Endothelial cell of umbilical vein (primary cell): Measurements from ENCODE around the gene UGT1A7. TPM values are rescaled to one million over a fixed set of nuclear protein-coding genes. Genes with fewer than 3 reads are reported as not detected.

Experiments used
- BruUV-seq: library from RNA; stranded (reverse); fragments of 400-500 nt; replicated peaks from 2 replicates; lab custom pipeline; 2021; lab: Mats Ljungman, UMichigan
- CTCF ChIA-PET: fragments of 300-600, 350-600 bp; sonication (Branson Sonifier 250); formaldehyde crosslinking; loops from one replicate; lab custom pipeline; 2021; ENCODE audit warnings: antibody characterized with exemption, inconsistent platforms; lab: Charles Lee
- POLR2A ChIA-PET: fragments of 300-600, 350-600 bp; sonication (Branson Sonifier 250); formaldehyde crosslinking; loops from one replicate; lab custom pipeline; 2021; ENCODE audit warnings: antibody characterized with exemption, inconsistent platforms; lab: Charles Lee
- DNase-seq: peaks from one replicate; pipeline ENCODE4 v3.0.0-alpha.2; 2011; ENCODE audit warnings: low read depth, low spot score
- FAIRE-seq: peaks from 2 replicates; lab custom pipeline; 2011; peaks lifted over from hg19 to GRCh38; lab: Jason Lieb, UNC
- H2AFZ ChIP-seq: 2 replicates; pipeline ENCODE4 v1.6.0; 2012; ENCODE audit warnings: low read depth, low read length, control low read depth, inconsistent platforms
- H3K27ac ChIP-seq: 2 replicates; pipeline ENCODE4 v1.5.1; 2011; ENCODE audit warnings: low read depth, mild to moderate bottlenecking, control low read depth, low read length, moderate library complexity; ENCODE audit not compliant: insufficient read depth
- H3K27me3 ChIP-seq, 2 experiments: 2 replicates each; pipeline versions ENCODE4 v1.6.0 to v1.6.1; 2011; ENCODE audit warnings: low read length in 2 of 2, mixed read lengths in 1 of 2; ENCODE audit not compliant: control insufficient read depth in 2 of 2, insufficient read depth in 2 of 2
- H3K36me3 ChIP-seq, 2 experiments: 2 replicates in 1 of 2; 3 replicates in 1 of 2; pipeline ENCODE4 v1.5.1; 2011; ENCODE audit warnings: low read length in 2 of 2, mild to moderate bottlenecking in 1 of 2, moderate library complexity in 1 of 2; ENCODE audit not compliant: control insufficient read depth in 2 of 2, insufficient read depth in 2 of 2; ENCODE audit errors: extremely low read depth in 1 of 2
- H3K4me1 ChIP-seq: 3 replicates; pipeline ENCODE4 v1.5.1; 2011; ENCODE audit warnings: mild to moderate bottlenecking, low read length; ENCODE audit not compliant: control insufficient read depth, insufficient read depth; ENCODE audit errors: extremely low read depth
- H3K4me2 ChIP-seq: 2 replicates; pipeline ENCODE4 v1.6.1; 2011; ENCODE audit warnings: low read length, control low read depth, mixed read lengths; ENCODE audit not compliant: insufficient read depth
- H3K4me3 ChIP-seq, 3 experiments: fragments of 200-600 bp in 1 of 3; sonication (generic), shearing (Covaris generic) in 1 of 3; replicated peaks in 1 of 3; 2 replicates each; pipeline ENCODE4 v1.5.1; 2011 to 2016; ENCODE audit warnings: control low read depth in 3 of 3, low read length in 3 of 3, mild to moderate bottlenecking in 2 of 3, inconsistent platforms in 1 of 3, low read depth in 1 of 3, moderate library complexity in 1 of 3; ENCODE audit not compliant: insufficient read depth in 1 of 3
- H3K79me2 ChIP-seq: 2 replicates; pipeline ENCODE4 v1.6.0; 2012; ENCODE audit warnings: low read length, inconsistent platforms; ENCODE audit not compliant: control insufficient read depth, insufficient read depth
- H3K9ac ChIP-seq: replicated peaks from 2 replicates; pipeline ENCODE3; 2011; ENCODE audit warnings: low read length, control low read depth; ENCODE audit not compliant: insufficient read depth; ENCODE audit errors: extremely low read depth
- H3K9me1 ChIP-seq: replicated peaks from 3 replicates; pipeline ENCODE4 v1.6.0; 2011; ENCODE audit warnings: mild to moderate bottlenecking, low read length; ENCODE audit not compliant: control insufficient read depth, insufficient read depth; ENCODE audit errors: extremely low read depth
- H3K9me3 ChIP-seq: replicated peaks from 2 replicates; pipeline ENCODE4 v1.5.1; 2012; ENCODE audit warnings: low read length, inconsistent platforms; ENCODE audit not compliant: control insufficient read depth, insufficient read depth
- H4K20me1 ChIP-seq: replicated peaks from 2 replicates; pipeline ENCODE3; 2011; ENCODE audit warnings: mild to moderate bottlenecking, low read length; ENCODE audit not compliant: control insufficient read depth, insufficient read depth; ENCODE audit errors: extremely low read depth
- CTCF ChIP-seq, 2 donors: IDR thresholded peaks; 1 replicate in 1 of 2; 2 replicates in 1 of 2; pipeline ENCODE4 v1.5.1; 2011; ENCODE audit warnings: low read length in 2 of 2, mild to moderate bottlenecking in 2 of 2, moderate library complexity in 2 of 2, control low read depth in 1 of 2, inconsistent platforms in 1 of 2, low read depth in 1 of 2; ENCODE audit not compliant: insufficient read depth in 1 of 2; ENCODE audit errors: extremely low read depth in 1 of 2
- EZH2 ChIP-seq: IDR thresholded peaks from 2 replicates; pipeline ENCODE4 v1.6.1; 2012; ENCODE audit warnings: borderline replicate concordance, low read depth, mild to moderate bottlenecking, moderate library complexity, low read length, inconsistent platforms; ENCODE audit not compliant: severe bottlenecking
- FOS ChIP-seq: IDR thresholded peaks from 2 replicates; pipeline ENCODE4 v1.6.1; 2011; ENCODE audit warnings: mild to moderate bottlenecking, low read length, moderate library complexity, borderline replicate concordance; ENCODE audit not compliant: insufficient read depth
- GATA2 ChIP-seq: IDR thresholded peaks from 2 replicates; pipeline ENCODE4 v1.7.0; 2011; ENCODE audit warnings: low read depth, mild to moderate bottlenecking, moderate library complexity, mixed read lengths, low read length; ENCODE audit not compliant: insufficient read length, insufficient read depth
- JUN ChIP-seq: IDR thresholded peaks from 2 replicates; pipeline ENCODE4 v1.6.1; 2011; ENCODE audit warnings: borderline replicate concordance, low read depth; ENCODE audit not compliant: insufficient read length, insufficient read depth
- MYC ChIP-seq: IDR thresholded peaks from one replicate; pipeline ENCODE4 v1.6.1; 2011; ENCODE audit warnings: mild to moderate bottlenecking, low read depth, low read length
- POLR2A ChIP-seq: IDR thresholded peaks from 2 replicates; pipeline ENCODE4 v1.6.1; 2012; ENCODE audit warnings: low read depth, mild to moderate bottlenecking, control low read depth, low read length
- POLR2AphosphoS5 ChIP-seq: IDR thresholded peaks from 2 replicates; pipeline ENCODE4 v1.6.1; 2012; ENCODE audit warnings: low read depth, mild to moderate bottlenecking, control low read depth, low read length, moderate library complexity; ENCODE audit not compliant: insufficient read depth
- dilution Hi-C: fragments of 300-500 bp; cut with MboI; formaldehyde crosslinking; loops from one replicate; pipeline ENCODE4 v1.15.0; 2019; ENCODE audit warnings: low sequenced_read_pairs; ENCODE audit not compliant: extremely low pct_ligation_motif_present
- intact Hi-C: fragments of 100-400 bp; cut with micrococcal nuclease; formaldehyde crosslinking; loops from one replicate; pipeline ENCODE4 v1.10.0; 2022
- polyA plus RNA-seq, 4 experiments: library from polyadenylated mRNA; depleted of rRNA in 3 of 4; stranded (reverse) in 3 of 4; unstranded in 1 of 4; fragments of >200 nt; gene quantifications; 2 replicates each; pipeline versions ENCODE4 v1.2.1 to v1.2.3, GENCODE V29; 2011 to 2012; ENCODE audit warnings: missing spikeins in 1 of 4
- total RNA-seq: library from RNA; stranded (reverse); gene quantifications from 2 replicates; pipeline ENCODE4 v1.2.3, GENCODE V29; 2021
- TF ChIP-seq, protein P1 (sequence below): IDR thresholded peaks from 2 replicates; pipeline ENCODE4 v1.6.1; 2011; ENCODE audit not compliant: insufficient read depth, insufficient read length

Gene UGT1A7
- total and polyA plus RNA-seq, 2 donors (not counting 3 experiments of a cell fraction or from before 2014, with no cell fraction given) = not detected

DNA sequence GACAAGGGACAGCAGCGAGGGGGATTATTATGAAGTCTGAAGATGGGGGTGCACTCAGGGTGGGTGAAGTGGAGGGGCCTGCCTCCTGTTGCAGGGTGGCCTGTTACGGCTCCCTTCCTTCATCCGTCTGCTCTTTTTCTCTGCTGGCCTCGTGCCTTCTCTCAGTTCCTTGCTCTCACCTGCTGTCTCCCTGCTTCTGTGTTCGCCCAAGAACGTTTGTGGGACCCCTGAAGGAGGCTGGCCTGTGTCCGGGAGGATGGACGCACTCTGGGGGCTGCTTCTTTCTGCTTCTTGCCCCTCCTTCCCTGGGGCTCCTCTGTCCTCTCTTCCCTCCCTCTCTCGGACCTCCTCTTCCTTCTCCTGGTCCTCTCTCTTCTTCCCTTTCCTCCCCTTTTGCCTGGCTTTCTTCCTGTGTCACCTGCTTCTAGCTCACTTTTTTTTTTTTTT, 110.2 kb downstream of the UGT1A7 start:
- Histone ChIP-seq H3K9me1 (no peaks in the 10 kb centered on the region), H3K4me2 (no peak overlapping the region), H4K20me1 (no peaks in the 10 kb centered on the region), H3K36me3 (no peaks in the 10 kb centered on the region), H3K79me2 (no peaks in the 10 kb centered on the region), H3K9ac (no peak overlapping the region), H3K27me3 (no peaks in the 10 kb centered on the region), H3K4me1 (no peaks in the 10 kb centered on the region), H3K4me3 (no peak overlapping the region), H3K9me3 (no peaks in the 10 kb centered on the region), H3K27ac (no peak overlapping the region), H2AFZ (no peak overlapping the region)
- FAIRE-seq = no peak
- DNase-seq = no peak
- BruUV-seq = no TSS peak
- ChIA-PET POLR2A (no interaction called here), CTCF (interaction anchor here (1.5 kb wide), 1 partner anchor 22 kb away, joined by 3 read pairs; no protein-coding TSS in a partner anchor)
- intact Hi-C loops (no loop called here), dilution Hi-C loops (no loop called here)
- no peak for TF ChIP-seq CTCF (IDR thresholded peaks at IDR 0.05; ENCODE audit: extremely low read depth in 1 of 2, insufficient read depth in 1 of 2, low read depth in 1 of 2, low read length in 2 of 2)
- TF ChIP-seq JUN = no peak
- TF ChIP-seq POLR2AphosphoS5 = no peak
- TF ChIP-seq POLR2A = no peak
- no peak for TF ChIP-seq FOS
- no peak for TF ChIP-seq GATA2
- TF ChIP-seq MYC = no peak
- TF ChIP-seq, protein P1, sequence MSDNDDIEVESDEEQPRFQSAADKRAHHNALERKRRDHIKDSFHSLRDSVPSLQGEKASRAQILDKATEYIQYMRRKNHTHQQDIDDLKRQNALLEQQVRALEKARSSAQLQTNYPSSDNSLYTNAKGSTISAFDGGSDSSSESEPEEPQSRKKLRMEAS = no peak
- TF ChIP-seq EZH2 = no peak
